CD14-positive monocyte (primary cell): ENCODE data around the gene TBX3. TPM values are rescaled to one million over a fixed set of nuclear protein-coding genes. Genes with fewer than 3 reads are reported as not detected.
A peak's percentile ranks its signal among the peaks of the same experiment; 100 is the strongest.

Experiments used
- DNase-seq, 3 donors: peaks; one replicate each; pipeline ENCODE4 v3.0.0-alpha.2; 2011 to 2022
- H2AFZ ChIP-seq: 2 replicates; pipeline ENCODE4 v1.6.0; 2012; ENCODE audit warnings: mild to moderate bottlenecking, low read depth, low read length, inconsistent platforms; ENCODE audit not compliant: insufficient read depth, poor library complexity, severe bottlenecking
- H3K27ac ChIP-seq, 2 donors: 1 replicate in 1 of 2; 2 replicates in 1 of 2; pipeline ENCODE4 v1.5.1; 2012 to 2013; ENCODE audit warnings: low read length in 2 of 2, control low read depth in 1 of 2, inconsistent platforms in 1 of 2, low read depth in 1 of 2, mild to moderate bottlenecking in 1 of 2
- H3K27me3 ChIP-seq, 2 donors: one replicate each; pipeline versions ENCODE4 v1.6.0 to v1.6.1; 2011 to 2013; ENCODE audit warnings: low read length in 2 of 2; ENCODE audit not compliant: control insufficient read depth in 2 of 2, insufficient read depth in 2 of 2
- H3K36me3 ChIP-seq, 2 donors: replicated peaks in 1 of 2; 1 replicate in 1 of 2; 2 replicates in 1 of 2; pipeline versions ENCODE4 v1.5.1 to v1.6.1; 2012 to 2013; ENCODE audit warnings: low read length in 2 of 2, control low read depth in 1 of 2, inconsistent platforms in 1 of 2, mild to moderate bottlenecking in 1 of 2; ENCODE audit not compliant: insufficient read depth in 2 of 2, control insufficient read depth in 1 of 2
- H3K4me1 ChIP-seq, 2 donors: 1 replicate in 1 of 2; 2 replicates in 1 of 2; pipeline versions ENCODE4 v1.5.1 to v1.6.1; 2012 to 2013; ENCODE audit warnings: low read length in 2 of 2, control low read depth in 1 of 2, inconsistent platforms in 1 of 2, mild to moderate bottlenecking in 1 of 2, moderate library complexity in 1 of 2; ENCODE audit not compliant: insufficient read depth in 2 of 2, control insufficient read depth in 1 of 2
- H3K4me2 ChIP-seq: replicated peaks from 2 replicates; pipeline ENCODE3; 2012; ENCODE audit warnings: low read length, moderate library complexity, mild to moderate bottlenecking; ENCODE audit not compliant: poor library complexity, severe bottlenecking; ENCODE audit errors: extremely low read depth
- H3K4me3 ChIP-seq, 3 experiments: fragments of 200-600 bp in 1 of 3; sonication (generic) in 1 of 3; replicated peaks in 1 of 3; 1 replicate in 2 of 3; 2 replicates in 1 of 3; pipeline ENCODE4 v1.5.1; 2011 to 2013; ENCODE audit warnings: low read length in 3 of 3, mild to moderate bottlenecking in 3 of 3, control low read depth in 2 of 3, low read depth in 2 of 3, inconsistent platforms in 1 of 3, moderate library complexity in 1 of 3
- H3K79me2 ChIP-seq: 2 replicates; pipeline ENCODE4 v1.6.0; 2012; ENCODE audit warnings: mild to moderate bottlenecking, control low read depth, inconsistent platforms, low read length, moderate library complexity; ENCODE audit not compliant: insufficient read depth
- H3K9ac ChIP-seq: 2 replicates; pipeline ENCODE4 v1.6.0; 2017; ENCODE audit warnings: low read length, mild to moderate bottlenecking; ENCODE audit not compliant: insufficient read depth, poor library complexity, severe bottlenecking
- H3K9me3 ChIP-seq, 2 donors: replicated peaks in 1 of 2; 1 replicate in 1 of 2; 2 replicates in 1 of 2; pipeline versions ENCODE4 v1.5.1 to v1.6.1; 2012 to 2013; ENCODE audit warnings: low read length in 2 of 2, control low read depth in 1 of 2; ENCODE audit not compliant: control insufficient read depth in 1 of 2, insufficient read depth in 1 of 2
- H4K20me1 ChIP-seq: 2 replicates; pipeline ENCODE4 v1.6.0; 2012; ENCODE audit warnings: mild to moderate bottlenecking, low read length, control low read depth, moderate library complexity; ENCODE audit not compliant: insufficient read depth
- H3K27ac Mint-ChIP-seq, 7 donors: one replicate each; pipeline ENCODE4 v1.8.0; 2020; ENCODE audit warnings: mild to moderate bottlenecking in 7 of 7, mixed read lengths in 7 of 7, moderate library complexity in 6 of 7, inconsistent platforms in 2 of 7
- H3K27me3 Mint-ChIP-seq, 3 donors: one replicate each; pipeline ENCODE4 v1.8.0; 2021 to 2022; ENCODE audit warnings: low read depth in 3 of 3, mild to moderate bottlenecking in 3 of 3, mixed read lengths in 3 of 3, moderate library complexity in 3 of 3, inconsistent platforms in 1 of 3
- H3K36me3 Mint-ChIP-seq, 2 donors: one replicate each; pipeline ENCODE4 v1.8.0; 2020; ENCODE audit warnings: mixed read lengths in 2 of 2, inconsistent platforms in 1 of 2, mild to moderate bottlenecking in 1 of 2
- H3K4me1 Mint-ChIP-seq: one replicate; pipeline ENCODE4 v1.8.0; 2020; ENCODE audit warnings: mild to moderate bottlenecking, mixed read lengths
- H3K4me3 Mint-ChIP-seq, 2 donors: one replicate each; pipeline ENCODE4 v1.8.0; 2020; ENCODE audit warnings: mild to moderate bottlenecking in 2 of 2, mixed read lengths in 2 of 2, moderate library complexity in 1 of 2
- H3K9me3 Mint-ChIP-seq, 7 donors: one replicate each; pipeline ENCODE4 v1.8.0; 2020 to 2022; ENCODE audit warnings: mixed read lengths in 7 of 7, mild to moderate bottlenecking in 6 of 7, moderate library complexity in 6 of 7, inconsistent platforms in 2 of 7
- WGBS: methylation state at CpG from one replicate; pipeline ENCODE4 v1.1.5; 2013; ENCODE audit warnings: missing lambda C conversion rate; ENCODE audit not compliant: insufficient coverage; 5-methylcytosine and 5-hydroxymethylcytosine counted together
- intact Hi-C, 2 donors: fragments of 100-400 bp; cut with micrococcal nuclease; formaldehyde crosslinking; loops; one replicate each; pipeline versions ENCODE4 v1.15.0 to v1.15.1; 2023
- polyA plus RNA-seq, 3 donors: library from polyadenylated mRNA; depleted of rRNA in 1 of 3; unstranded in 2 of 3; stranded (reverse) in 1 of 3; fragments of 300-500 nt in 2 of 3; fragments of >200 nt in 1 of 3; fragmentation: Illumina TruSeq in 2 of 3; gene quantifications; 1 replicate in 2 of 3; 2 replicates in 1 of 3; pipeline ENCODE4 v1.2.3, GENCODE V29; 2012 to 2021
- TF ChIP-seq, protein P1 (sequence below): fragments of 200-600 bp; IDR thresholded peaks from one replicate; pipeline ENCODE4 v1.8.0; 2022; ENCODE audit warnings: antibody characterized with exemption, mild to moderate bottlenecking

TBX3 gene
- polyA plus RNA-seq, 3 donors: 0.04 to 0.13 TPM; not detected in 1

DNA sequence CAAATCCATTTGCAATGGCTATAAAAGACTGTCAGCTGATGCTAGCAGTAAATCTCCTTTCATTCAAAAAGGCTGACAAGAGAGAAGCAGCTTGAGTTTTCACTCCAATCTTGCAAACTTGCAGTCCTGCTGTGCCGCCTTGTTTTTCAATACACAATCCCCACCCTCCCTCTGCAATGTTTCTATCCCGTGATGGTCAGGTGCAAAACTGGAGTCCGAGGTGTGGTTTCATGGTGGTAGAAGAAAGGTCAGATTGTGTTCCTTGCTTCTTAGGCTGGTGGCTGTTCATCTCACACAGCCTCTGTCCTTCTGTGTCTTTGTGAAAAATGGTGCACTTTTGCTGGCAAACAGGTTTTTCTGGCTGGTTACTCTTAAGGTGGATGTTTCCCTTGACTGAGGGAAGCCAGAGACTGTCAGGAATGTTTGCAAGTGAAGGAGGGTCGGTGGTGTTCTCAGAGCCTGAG, 27.7 kb upstream of the TBX3 start:
- Histone ChIP-seq H3K27me3 (peaks cover 2 to 35% of the 10 kb centered on the region in 2 donors), H3K79me2 (no peaks in the 10 kb centered on the region), H4K20me1 (no peaks in the 10 kb centered on the region), H3K36me3 (no peaks in the 10 kb centered on the region), H2AFZ (no peak overlapping the region), H3K9me3 (peaks cover 5 to 7% of the 10 kb centered on the region in 2 donors), H3K4me2 (no peak overlapping the region), H3K9ac (no peak overlapping the region), H3K4me1 (no peaks in the 10 kb centered on the region), H3K27ac (no peak overlapping the region), H3K4me3 (no peak overlapping the region)
- H3K4me1 Mint-ChIP-seq: no peaks in the 10 kb centered on the region
- peaks cover 18 to 37% (median 35%) of the 10 kb centered on the region in 3 donors for H3K27me3 Mint-ChIP-seq
- TF ChIP-seq, protein P1, sequence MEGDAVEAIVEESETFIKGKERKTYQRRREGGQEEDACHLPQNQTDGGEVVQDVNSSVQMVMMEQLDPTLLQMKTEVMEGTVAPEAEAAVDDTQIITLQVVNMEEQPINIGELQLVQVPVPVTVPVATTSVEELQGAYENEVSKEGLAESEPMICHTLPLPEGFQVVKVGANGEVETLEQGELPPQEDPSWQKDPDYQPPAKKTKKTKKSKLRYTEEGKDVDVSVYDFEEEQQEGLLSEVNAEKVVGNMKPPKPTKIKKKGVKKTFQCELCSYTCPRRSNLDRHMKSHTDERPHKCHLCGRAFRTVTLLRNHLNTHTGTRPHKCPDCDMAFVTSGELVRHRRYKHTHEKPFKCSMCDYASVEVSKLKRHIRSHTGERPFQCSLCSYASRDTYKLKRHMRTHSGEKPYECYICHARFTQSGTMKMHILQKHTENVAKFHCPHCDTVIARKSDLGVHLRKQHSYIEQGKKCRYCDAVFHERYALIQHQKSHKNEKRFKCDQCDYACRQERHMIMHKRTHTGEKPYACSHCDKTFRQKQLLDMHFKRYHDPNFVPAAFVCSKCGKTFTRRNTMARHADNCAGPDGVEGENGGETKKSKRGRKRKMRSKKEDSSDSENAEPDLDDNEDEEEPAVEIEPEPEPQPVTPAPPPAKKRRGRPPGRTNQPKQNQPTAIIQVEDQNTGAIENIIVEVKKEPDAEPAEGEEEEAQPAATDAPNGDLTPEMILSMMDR: no peak
- H3K27ac Mint-ChIP-seq: no peak overlapping the region
- intact Hi-C loops: no loop called here
- peak overlapping the region in 1 of 2 donors; percentile 8 for H3K4me3 Mint-ChIP-seq
- H3K36me3 Mint-ChIP-seq: no peaks in the 10 kb centered on the region
- DNase-seq: no peak
- peaks cover 0 to 16% (median 10%) of the 10 kb centered on the region in 7 donors for H3K9me3 Mint-ChIP-seq
- WGBS: 0% methylated on average over 1 of the region's 4 CpGs

DNA sequence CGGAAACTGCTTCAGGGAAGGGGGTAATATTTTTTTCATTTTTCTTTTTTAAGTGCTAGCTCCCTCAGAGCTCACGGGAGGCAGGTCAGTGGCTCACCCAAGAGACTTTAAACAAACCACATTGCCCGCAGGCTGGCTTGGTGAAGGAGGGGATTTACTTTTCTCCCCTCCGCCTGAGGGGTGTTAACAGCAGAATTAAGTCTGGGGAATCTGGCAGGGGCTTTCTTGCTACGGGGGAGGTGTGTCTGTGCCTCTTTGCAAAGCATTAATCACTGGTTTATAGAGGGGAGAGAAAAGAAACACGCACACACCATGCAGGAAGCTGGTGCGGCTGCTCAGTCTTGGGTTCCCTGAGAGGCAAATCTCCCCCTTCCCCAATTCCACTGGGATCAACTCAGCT, 26.2 kb upstream of the TBX3 start:
- Histone ChIP-seq H3K4me3 (no peak overlapping the region), H3K4me1 (no peaks in the 10 kb centered on the region), H3K79me2 (no peaks in the 10 kb centered on the region), H3K36me3 (no peaks in the 10 kb centered on the region), H3K27ac (no peak overlapping the region), H2AFZ (no peak overlapping the region), H3K27me3 (peaks cover 2 to 41% of the 10 kb centered on the region in 2 donors), H3K9ac (no peak overlapping the region), H3K4me2 (no peak overlapping the region), H3K9me3 (peaks cover 5 to 7% of the 10 kb centered on the region in 2 donors), H4K20me1 (no peaks in the 10 kb centered on the region)
- TF ChIP-seq, protein P1: no peak
- peaks cover 0 to 16% (median 9%) of the 10 kb centered on the region in 7 donors for H3K9me3 Mint-ChIP-seq
- peak overlapping the region in 1 of 2 donors; percentile 40 for H3K4me3 Mint-ChIP-seq
- H3K4me1 Mint-ChIP-seq: no peaks in the 10 kb centered on the region
- DNase-seq: no peak
- no peak overlapping the region for H3K27ac Mint-ChIP-seq
- peaks cover 18 to 40% (median 40%) of the 10 kb centered on the region in 3 donors for H3K27me3 Mint-ChIP-seq
- WGBS: no CpG with 5 or more reads among the region's 7 CpGs
- intact Hi-C loops: no loop called here
- no peaks in the 10 kb centered on the region for H3K36me3 Mint-ChIP-seq
